Measurements from ENCODE around the gene CFAP74. TPM values are rescaled to one million over a fixed set of nuclear protein-coding genes. Genes with fewer than 3 reads are reported as not detected.

The CFAP74 gene
- total and polyA plus RNA-seq, 9 of the 15 experiments (the other 6 are each of a cell fraction or from before 2014, with no cell fraction given): 0.03 to 0.15 (median 0.05) TPM; not detected in 6

DNA sequence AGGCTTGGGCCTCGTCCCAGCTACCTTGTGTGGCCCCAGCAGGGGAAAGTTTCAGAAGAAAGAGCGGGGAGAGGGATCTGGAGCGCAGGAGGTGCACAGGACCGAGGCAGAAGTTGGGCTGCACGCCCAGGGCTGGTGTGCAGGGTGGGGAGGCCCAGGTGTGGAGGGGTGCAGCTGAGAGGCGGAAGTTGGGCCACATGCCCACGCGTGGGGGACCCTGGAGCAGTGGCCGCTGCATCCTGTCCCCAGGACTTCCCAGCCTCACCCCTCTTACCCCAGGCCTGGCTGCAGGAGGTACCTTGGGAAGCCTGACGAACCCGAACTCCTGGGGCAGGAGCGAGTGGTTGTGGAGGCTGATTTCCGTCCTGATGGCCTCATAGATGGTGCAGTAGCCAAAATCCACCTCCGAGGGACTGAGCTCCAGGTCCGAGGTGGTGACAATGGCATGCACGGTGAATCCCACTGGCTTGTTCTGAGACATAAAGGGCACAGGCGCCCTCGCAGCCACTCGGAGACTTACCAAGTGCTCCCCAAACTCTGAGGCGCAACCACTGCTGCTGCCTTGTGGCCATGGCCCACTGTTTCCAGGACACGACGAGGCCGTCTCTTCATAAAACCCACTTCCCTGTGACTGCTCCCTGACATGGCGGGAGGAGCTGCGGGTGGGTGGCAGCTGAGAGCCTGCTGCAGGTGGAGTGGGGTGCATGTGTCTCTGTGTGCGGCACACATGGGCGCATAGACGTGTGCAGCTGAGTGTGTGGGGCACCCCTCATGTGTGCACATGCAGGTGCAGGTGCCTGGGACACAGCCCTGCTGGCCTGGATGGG, 64.1 kb downstream of the CFAP74 start:
- FAIRE-seq (no peak), ATAC-seq (no peak), DNase-seq (ENCODE audit: extremely low read depth in 1 of 4, low spot score in 3 of 4) (no peak)
- WGBS (ENCODE audit: insufficient coverage, low coverage, missing lambda C conversion rate): 3% methylated on average over 28 of the region's 28 CpGs
- Histone ChIP-seq H3K4me2 (ENCODE audit: insufficient read depth, low read length) (no peak overlapping the region), H3K36me3 (ENCODE audit: control insufficient read depth, insufficient read depth, low read length) (no peaks in the 10 kb centered on the region), H3K27me3 (ENCODE audit: control insufficient read depth in 2 of 2, insufficient read depth in 2 of 2, low read length in 2 of 2) (peaks cover 43 to 79% of the 10 kb centered on the region in 2 experiments), H3K27ac (ENCODE audit: extremely low read depth, low read depth, low read length) (no peak overlapping the region), H3K9ac (ENCODE audit: insufficient read depth in 1 of 2, low read depth in 2 of 2, low read length in 2 of 2) (peak overlapping the region in 1 of 2 experiments; percentile 28; a peak in 1 of 4 replicates), H3K79me2 (ENCODE audit: control insufficient read depth, insufficient read depth, low read length) (no peaks in the 10 kb centered on the region), H2AFZ (ENCODE audit: low read depth, low read length) (no peak overlapping the region), H3K9me1 (ENCODE audit: control insufficient read depth, insufficient read depth, low read length) (no peaks in the 10 kb centered on the region), H3K4me3 (no peak overlapping the region), H3K9me3 (replicated peaks; ENCODE audit: control insufficient read depth, insufficient read depth, low read depth, low read length) (peaks cover 2% of the 10 kb centered on the region; the same call in 1 of the 2 replicates), H3K4me1 (replicated peaks in 1 of 2; ENCODE audit: control insufficient read depth in 2 of 2, insufficient read depth in 2 of 2, low read length in 2 of 2) (peaks cover 0 to 41% of the 10 kb centered on the region in 2 experiments; a peak in 2 of 5 replicates), H4K20me1 (replicated peaks; ENCODE audit: control insufficient read depth, insufficient read depth, low read length) (peaks cover 7% of the 10 kb centered on the region; the same call in 1 of the 2 replicates)
- in situ Hi-C loops (cut with MboI): no loop called here
- intact Hi-C loops (cut with micrococcal nuclease): no loop called here
- BruUV-seq (replicated peaks): no TSS peak
- POLR2A ChIA-PET: interaction anchor here (0.7 to 1.1 kb wide), 2 partner anchors 12 to 17 kb away, joined by 3 read pairs; no protein-coding TSS in a partner anchor
- CTCF ChIA-PET (ENCODE audit: low intra/inter-chr PET ratio): interaction anchor here (0.6 kb wide), 1 partner anchor 955 kb away, joined by 4 read pairs; no protein-coding TSS in a partner anchor
- TF ChIP-seq, protein P1, sequence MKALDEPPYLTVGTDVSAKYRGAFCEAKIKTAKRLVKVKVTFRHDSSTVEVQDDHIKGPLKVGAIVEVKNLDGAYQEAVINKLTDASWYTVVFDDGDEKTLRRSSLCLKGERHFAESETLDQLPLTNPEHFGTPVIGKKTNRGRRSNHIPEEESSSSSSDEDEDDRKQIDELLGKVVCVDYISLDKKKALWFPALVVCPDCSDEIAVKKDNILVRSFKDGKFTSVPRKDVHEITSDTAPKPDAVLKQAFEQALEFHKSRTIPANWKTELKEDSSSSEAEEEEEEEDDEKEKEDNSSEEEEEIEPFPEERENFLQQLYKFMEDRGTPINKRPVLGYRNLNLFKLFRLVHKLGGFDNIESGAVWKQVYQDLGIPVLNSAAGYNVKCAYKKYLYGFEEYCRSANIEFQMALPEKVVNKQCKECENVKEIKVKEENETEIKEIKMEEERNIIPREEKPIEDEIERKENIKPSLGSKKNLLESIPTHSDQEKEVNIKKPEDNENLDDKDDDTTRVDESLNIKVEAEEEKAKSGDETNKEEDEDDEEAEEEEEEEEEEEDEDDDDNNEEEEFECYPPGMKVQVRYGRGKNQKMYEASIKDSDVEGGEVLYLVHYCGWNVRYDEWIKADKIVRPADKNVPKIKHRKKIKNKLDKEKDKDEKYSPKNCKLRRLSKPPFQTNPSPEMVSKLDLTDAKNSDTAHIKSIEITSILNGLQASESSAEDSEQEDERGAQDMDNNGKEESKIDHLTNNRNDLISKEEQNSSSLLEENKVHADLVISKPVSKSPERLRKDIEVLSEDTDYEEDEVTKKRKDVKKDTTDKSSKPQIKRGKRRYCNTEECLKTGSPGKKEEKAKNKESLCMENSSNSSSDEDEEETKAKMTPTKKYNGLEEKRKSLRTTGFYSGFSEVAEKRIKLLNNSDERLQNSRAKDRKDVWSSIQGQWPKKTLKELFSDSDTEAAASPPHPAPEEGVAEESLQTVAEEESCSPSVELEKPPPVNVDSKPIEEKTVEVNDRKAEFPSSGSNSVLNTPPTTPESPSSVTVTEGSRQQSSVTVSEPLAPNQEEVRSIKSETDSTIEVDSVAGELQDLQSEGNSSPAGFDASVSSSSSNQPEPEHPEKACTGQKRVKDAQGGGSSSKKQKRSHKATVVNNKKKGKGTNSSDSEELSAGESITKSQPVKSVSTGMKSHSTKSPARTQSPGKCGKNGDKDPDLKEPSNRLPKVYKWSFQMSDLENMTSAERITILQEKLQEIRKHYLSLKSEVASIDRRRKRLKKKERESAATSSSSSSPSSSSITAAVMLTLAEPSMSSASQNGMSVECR (CRISPR knock-in tag; IDR thresholded peaks at IDR 0.05): no peak
- TF ChIP-seq POLR2AphosphoS5 (IDR thresholded peaks at IDR 0.05; ENCODE audit: control insufficient read depth, insufficient read depth, low read depth, low read length) (no peak), GABPB2 (CRISPR knock-in tag; conservative IDR thresholded peaks at IDR 0.05) (no peak), ERF (CRISPR knock-in tag; IDR thresholded peaks at IDR 0.05) (no peak), ZNF668 (CRISPR knock-in tag; IDR thresholded peaks at IDR 0.05) (no peak), HNRNPUL1 (IDR thresholded peaks at IDR 0.05; ENCODE audit: low read length) (no peak), NONO (IDR thresholded peaks at IDR 0.05; ENCODE audit: low read depth in 2 of 2, low read length in 1 of 2) (no peak)
